Measurements from ENCODE around the gene HSPA12B. TPM values are rescaled to one million over a fixed set of nuclear protein-coding genes. Genes with fewer than 3 reads are reported as not detected.

Gene HSPA12B
- total RNA-seq, 1 donor from 2014 or later = 1.7 TPM

DNA sequence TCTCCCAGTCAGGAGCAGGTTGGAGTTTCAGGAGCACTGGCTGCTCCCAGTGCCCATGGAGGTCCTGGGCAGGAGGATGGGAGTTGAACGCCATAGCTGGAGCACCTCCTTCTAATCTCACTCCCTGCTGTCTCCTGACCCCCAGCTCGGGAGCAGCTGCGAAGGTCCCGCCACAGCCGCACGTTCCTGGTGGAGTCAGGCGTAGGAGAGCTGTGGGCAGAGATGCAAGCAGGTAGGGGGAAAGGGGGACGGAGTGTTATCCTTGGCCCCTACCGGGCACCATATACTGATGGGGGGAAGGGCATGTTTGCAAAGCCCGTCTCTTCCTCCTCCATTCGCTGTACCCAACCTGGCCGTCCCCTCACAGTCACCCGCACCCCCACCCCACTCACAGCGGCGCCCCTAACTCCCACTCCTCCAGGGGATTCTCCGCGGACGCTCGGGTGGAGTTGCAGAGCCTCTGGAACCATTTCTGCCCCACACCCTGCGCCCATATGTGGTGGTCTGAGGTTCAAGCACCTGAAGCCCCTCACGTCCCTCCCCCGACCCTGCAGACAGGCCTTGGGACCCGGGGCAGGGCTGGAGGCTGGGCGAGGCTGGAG, 16.7 kb downstream of the HSPA12B start:
- DNase-seq = no peak

DNA sequence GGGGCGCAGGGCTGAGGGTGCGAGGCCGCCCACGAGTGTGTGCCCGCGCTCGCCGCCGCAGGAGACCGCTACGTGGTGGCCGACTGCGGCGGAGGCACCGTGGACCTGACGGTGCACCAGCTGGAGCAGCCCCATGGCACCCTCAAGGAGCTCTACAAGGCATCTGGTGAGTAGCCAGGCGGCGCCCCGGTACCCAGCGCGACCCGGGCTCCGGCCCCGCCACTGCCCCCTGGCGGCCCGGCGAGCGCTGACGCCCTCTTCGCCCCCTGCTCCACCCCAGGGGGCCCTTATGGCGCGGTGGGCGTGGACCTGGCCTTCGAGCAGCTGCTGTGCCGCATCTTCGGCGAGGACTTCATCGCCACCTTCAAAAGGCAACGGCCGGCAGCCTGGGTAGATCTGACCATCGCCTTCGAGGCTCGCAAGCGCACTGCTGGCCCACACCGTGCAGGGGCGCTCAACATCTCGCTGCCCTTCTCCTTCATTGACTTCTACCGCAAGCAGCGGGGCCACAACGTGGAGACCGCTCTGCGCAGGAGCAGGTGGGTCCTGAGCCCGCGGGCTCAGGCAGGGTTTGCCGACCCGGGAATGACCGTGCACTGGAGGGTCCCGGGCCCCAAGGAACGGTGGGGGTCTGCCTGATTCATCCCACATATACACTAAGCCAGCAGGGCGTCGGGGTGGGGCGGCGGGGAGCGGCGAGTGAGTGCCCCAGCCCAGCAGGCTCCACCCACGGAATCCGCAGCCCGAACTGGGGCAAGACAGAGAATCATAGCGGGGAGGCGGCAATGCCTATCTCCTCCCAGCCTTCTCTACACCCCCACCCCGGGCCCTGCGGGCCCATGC, 17.4 kb downstream of the HSPA12B start:
- no peak for DNase-seq

GRCh38 chr20:3751305-3751674, 18.8 kb downstream of the HSPA12B start:
- no peak for DNase-seq

DNA sequence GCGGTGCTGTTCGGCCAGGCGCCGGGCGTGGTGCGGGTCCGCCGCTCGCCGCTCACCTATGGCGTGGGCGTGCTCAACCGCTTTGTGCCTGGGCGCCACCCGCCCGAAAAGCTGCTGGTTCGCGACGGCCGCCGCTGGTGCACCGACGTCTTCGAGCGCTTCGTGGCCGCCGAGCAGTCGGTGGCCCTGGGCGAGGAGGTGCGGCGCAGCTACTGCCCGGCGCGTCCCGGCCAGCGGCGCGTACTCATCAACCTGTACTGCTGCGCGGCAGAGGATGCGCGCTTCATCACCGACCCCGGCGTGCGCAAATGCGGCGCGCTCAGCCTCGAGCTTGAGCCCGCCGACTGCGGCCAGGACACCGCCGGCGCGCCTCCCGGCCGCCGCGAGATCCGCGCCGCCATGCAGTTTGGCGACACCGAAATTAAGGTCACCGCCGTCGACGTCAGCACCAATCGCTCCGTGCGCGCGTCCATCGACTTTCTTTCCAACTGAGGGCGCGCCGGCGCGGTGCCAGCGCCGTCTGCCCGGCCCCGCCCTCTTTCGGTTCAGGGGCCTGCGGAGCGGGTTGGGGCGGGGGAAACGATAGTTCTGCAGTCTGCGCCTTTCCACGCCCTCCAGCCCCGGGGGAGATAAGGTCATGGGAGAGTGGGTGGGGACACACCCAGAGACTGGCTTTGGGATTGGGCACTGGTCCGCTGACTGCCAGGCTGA, 19.3 kb downstream of the HSPA12B start:
- DNase-seq = no peak

DNA sequence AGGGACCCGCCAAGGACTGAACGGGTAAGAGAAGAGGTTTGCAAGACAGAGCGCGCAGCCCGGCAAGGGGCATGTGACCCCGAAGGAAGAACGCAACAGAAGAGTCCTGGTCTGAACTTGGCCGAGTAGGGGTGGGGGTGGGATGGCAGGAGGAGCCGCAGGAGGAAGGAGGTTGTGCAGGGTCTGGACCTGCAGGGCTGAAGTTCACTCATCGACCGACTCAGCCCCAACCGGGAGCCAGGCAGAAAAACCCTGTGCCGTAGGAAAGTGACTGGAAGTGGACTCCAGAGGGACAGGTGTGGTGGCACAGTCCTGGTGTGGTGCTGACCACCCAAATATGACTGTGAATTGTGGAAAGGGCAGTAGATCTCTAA, 19.9 kb downstream of the HSPA12B start:
- DNase-seq = no peak

DNA sequence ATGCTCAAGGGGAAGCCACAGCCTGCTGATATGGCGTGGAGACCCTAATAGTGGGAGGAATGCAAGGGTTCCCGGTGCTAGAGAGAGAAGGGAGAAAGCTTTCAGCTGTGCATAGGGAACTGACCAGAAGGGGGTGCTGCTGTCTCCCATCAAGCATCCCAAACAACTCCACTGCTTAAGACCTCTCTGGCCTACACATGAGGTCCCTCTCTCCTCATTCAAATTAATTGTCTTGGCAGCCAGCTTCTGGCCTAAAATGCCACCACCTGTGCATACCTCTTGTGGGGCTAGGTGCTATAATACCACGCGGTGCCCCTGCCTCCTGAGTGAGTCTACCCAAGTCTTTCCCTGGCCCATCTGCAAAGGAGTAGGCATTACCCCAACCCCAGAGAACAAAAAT, 20.6 kb downstream of the HSPA12B start:
- no peak for DNase-seq

DNA sequence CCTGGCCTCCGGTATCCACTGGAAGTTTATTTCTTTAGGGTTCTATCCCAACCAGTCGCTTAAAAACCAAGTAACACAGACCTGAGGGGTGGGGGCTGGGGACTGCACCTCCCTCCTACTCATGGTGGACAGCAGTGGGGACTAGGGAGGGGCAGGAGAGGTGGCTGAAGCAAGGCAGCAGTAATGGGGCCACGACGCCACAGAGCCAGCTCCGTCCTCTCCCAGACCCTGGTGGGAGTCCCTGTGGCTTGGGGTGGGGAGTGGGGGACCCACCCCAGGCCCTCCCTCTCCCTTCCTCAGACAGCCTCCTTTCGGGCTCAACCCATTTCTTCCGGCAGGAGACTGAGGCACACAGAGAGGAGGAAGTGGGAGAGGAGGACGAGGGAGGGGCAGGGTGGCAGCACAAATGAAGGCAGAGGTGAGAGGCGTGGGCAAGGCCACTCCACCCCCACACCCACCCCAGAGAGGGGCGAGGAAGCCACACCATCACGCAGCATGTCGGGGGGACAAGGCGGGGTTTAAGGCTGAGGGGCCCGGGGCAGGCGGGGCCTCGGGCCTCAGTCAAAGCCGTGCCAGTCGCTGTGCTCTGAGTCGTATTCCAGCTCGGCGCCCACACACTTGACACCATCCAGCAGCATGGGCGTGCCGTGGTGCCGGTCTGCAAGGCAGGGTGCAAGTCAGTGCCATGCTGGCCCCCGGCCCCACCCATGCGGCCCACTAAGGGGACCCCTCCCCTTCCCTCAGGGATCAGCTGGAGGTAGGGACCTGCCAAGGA, 21.2 kb downstream of the HSPA12B start:
- DNase-seq = no peak

DNA sequence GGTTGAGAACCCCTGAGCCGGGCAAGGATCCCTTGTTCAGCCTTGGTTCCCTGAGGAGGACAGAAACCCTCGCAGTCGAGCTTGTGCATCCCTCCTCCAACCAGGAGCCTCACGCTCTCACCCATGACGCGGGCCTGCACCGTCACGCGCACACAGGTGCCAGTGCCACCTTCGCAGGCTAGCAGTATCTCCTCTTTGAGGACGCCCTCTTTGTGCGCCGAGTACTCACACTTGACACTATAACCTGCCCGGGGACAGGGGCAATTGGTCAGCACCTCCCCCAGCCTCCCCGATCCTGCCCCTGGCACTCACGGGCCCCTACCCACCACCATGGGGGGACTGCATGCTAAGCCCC, 21.8 kb downstream of the HSPA12B start:
- no peak for DNase-seq

- no peak for DNase-seq
These were observed 22.8 kb downstream of the HSPA12B start for GRCh38 chr20:3755269-3755668.

- no peak for DNase-seq
These were observed 23.5 kb downstream of the HSPA12B start for GRCh38 chr20:3755814-3756480.

DNA sequence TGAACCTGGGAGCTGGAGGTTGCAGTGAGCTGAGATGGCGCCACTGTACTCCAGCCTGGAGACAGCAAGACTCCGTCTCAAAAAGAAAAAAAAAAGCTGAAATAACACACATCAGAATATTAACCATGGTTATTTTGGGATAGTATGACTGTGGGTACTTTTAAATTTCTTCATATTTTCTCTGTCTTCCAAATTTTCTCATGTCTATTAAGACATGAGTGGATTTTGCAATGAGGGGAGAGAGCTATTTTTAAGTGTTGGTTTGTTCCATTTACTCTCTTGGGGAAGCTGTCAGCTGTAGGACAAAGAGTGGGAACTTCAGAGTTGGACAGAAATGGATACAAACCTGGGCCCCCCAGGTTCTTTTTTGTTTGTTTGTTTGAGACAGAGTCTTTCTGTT, 24.8 kb downstream of the HSPA12B start:
- DNase-seq = no peak

DNA sequence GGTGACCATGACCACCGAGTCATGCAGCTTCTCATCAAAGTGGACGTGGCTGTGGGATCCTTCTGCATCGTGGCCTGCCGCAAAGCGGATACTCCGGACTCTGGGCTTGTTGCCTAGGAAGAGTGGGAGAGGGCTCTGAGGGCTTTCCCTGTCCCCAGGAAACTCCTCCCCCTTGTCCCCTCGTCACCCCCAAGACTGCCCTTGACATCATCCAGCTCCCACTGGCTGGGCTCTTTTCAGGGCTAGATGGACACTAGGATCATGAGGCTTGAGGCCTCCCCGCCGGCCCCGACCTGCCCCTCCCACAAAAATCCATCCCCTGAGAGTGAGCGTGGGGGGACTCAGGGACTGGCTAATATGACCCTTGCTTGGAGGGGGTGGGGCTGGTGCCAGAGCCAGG, 26.1 kb downstream of the HSPA12B start:
- DNase-seq = no peak

DNA sequence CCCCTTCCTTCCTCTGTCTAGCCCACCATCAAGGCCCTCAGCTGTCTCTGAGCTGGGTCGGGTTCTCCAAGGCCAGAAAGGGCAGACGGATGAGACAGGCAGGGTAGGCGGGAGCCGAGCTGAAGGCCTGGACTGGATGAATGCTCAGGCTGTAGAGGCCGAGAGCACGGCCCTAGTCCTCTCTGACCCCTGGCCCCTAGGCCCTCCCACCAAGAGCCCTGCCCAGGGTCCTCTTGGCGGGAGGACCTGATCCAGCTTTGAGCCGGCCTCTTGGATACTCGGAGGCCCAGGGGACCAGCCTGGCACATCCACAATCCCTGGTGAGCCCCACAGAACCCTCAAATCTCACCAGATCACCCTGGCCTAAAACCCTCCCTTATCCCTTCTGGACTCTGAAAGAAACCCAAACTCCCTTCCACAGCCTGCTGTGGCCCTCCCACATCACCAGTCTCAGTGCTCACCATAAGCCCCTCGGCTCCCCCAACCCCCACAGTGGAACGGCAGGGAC, 26.9 kb downstream of the HSPA12B start:
- no peak for DNase-seq

DNA sequence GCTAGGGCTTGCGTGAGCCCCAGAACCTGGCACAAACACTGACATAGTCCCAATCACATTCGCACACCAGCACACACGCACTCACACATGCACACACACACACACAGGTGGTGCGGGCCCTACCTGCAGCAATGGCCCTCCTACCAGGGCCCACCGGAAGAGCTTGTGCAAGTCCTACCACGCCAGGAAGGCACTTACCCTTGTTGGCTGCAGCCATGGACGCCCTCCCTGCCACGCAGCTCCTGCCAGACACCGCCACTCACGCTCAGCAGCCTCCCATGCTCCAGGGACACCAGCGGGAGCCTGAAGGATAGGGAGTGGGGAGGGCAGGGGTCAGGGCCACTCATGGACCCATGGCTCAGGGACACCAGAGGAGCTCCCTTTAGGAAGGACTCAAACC, 27.4 kb downstream of the HSPA12B start:
- no peak for DNase-seq

- no peak for DNase-seq
These were observed 28.3 kb downstream of the HSPA12B start for GRCh38 chr20:3760655-3761348.

DNA sequence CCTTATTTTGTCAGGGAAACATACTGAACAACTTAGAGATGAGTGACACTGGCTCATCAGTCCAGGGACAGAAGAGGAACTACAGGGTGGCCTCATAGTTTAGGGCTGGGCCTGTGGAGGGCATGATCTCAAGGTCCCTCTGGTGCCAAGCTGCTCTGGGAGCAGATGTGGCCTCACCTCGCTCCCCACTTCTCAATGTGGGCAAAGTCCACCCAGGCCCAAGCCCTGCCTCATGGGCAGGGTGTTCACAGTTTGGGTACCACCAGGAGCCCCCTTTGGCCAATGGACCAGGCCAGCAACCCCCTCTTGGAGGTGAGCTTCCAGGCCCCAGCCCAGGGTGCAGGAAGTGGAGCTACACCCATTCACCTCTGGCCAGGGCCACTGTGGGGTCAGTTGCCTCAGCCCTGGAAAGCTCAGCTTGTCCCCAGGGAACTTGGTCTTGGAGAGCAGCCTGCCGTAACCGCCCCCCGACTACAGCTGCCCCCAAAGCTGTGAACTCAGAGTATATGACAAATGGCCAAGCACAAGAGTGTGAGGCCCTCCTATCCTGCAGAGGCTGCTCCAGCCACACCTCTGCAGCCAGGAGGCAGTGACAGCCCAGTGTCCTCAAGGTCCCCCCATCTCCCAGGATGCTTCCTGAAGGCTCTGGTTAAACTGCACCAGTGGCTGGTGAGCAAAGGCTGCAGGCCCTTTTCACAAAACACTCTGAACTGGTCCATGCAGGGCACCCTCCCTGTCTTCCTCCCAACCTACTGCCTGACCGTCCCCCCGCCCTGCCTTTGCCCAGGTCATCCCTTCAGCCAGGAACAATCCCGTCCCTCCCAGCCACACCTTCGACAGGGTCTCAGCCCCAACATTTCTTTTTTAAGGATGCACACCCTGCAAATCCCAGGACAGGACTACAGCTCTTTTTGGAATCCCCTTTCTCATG, 31.5 kb downstream of the HSPA12B start:
- no peak for DNase-seq

- no peak for DNase-seq
These were observed 32.2 kb downstream of the HSPA12B start for GRCh38 chr20:3764659-3765058.

- DNase-seq = no peak
These were observed 32.8 kb downstream of the HSPA12B start for GRCh38 chr20:3765171-3765882.

- no peak for DNase-seq
These were observed 34.1 kb downstream of the HSPA12B start for GRCh38 chr20:3766422-3767109.

Data from occipital lobe (tissue), 2 donors.